ENCODE measurements around the gene PPCDC. TPM values are rescaled to one million over a fixed set of nuclear protein-coding genes. Genes with fewer than 3 reads are reported as not detected.

PPCDC gene
- total and polyA plus RNA-seq, 8 donors, result 7.9 to 21.3 (median 10.1) TPM

Other genes with a start within 250 kb of the PPCDC start
- gene CSK, start 241.5 kb upstream of the PPCDC start, total RNA-seq, result 10 to 100 TPM in 5 of 6 donors, 1 to 10 TPM in 1; 8.5 to 35.1 (median 14.1) TPM
- 10 to 100 TPM; 18.1 to 22.3 TPM for gene CSK, start 241.5 kb upstream of the PPCDC start, polyA plus RNA-seq
- under 1 TPM in 1 of 6 donors, not detected in 5; 0.14 TPM for gene LMAN1L, start 210.8 kb upstream of the PPCDC start, total RNA-seq
- gene LMAN1L, start 210.8 kb upstream of the PPCDC start, polyA plus RNA-seq, result not detected
- not detected for gene CPLX3, start 197.0 kb upstream of the PPCDC start, total RNA-seq
- gene CPLX3, start 197.0 kb upstream of the PPCDC start, polyA plus RNA-seq, result under 1 TPM in 1 of 2 donors, not detected in 1; 0.09 TPM
- 10 to 100 TPM; 15.0 to 30.8 (median 19.6) TPM for gene ULK3, start 180.4 kb upstream of the PPCDC start, total RNA-seq
- gene ULK3, start 180.4 kb upstream of the PPCDC start, polyA plus RNA-seq, result 10 to 100 TPM; 60.4 to 83.5 TPM
- 10 to 100 TPM; 33.3 to 49.0 (median 34.3) TPM for gene SCAMP2, start 150.2 kb upstream of the PPCDC start, total RNA-seq
- gene SCAMP2, start 150.2 kb upstream of the PPCDC start, polyA plus RNA-seq, result 10 to 100 TPM; 21.4 to 31.7 TPM
- 10 to 100 TPM; 14.5 to 23.2 (median 22.3) TPM for gene MPI, start 133.5 kb upstream of the PPCDC start, total RNA-seq
- gene MPI, start 133.5 kb upstream of the PPCDC start, polyA plus RNA-seq, result 10 to 100 TPM; 15.9 to 19.1 TPM
- gene FAM219B, start 116.7 kb upstream of the PPCDC start, total RNA-seq, result 10 to 100 TPM; 18.2 to 33.8 (median 21.2) TPM
- gene FAM219B, start 116.7 kb upstream of the PPCDC start, polyA plus RNA-seq, result 10 to 100 TPM; 19.3 to 27.6 TPM
- gene COX5A, start 85.5 kb upstream of the PPCDC start, total RNA-seq, result 100 to 1,000 TPM in 2 of 6 donors, 10 to 100 TPM in 4; 76.4 to 127 (median 80.5) TPM
- gene COX5A, start 85.5 kb upstream of the PPCDC start, polyA plus RNA-seq, result 100 to 1,000 TPM; 103 to 107 TPM
- gene RPP25, start 66.8 kb upstream of the PPCDC start, total RNA-seq, result 1 to 10 TPM; 3.0 to 6.7 (median 4.0) TPM
- 1 to 10 TPM; 5.0 to 6.7 TPM for gene RPP25, start 66.8 kb upstream of the PPCDC start, polyA plus RNA-seq
- gene SCAMP5, start 28.0 kb upstream of the PPCDC start, total RNA-seq, result 10 to 100 TPM; 27.7 to 59.2 (median 38.8) TPM
- 10 to 100 TPM; 24.5 to 54.0 TPM for gene SCAMP5, start 28.0 kb upstream of the PPCDC start, polyA plus RNA-seq
- gene C15orf39, start 178.3 kb downstream of the PPCDC start, total RNA-seq, result 10 to 100 TPM in 4 of 6 donors, 1 to 10 TPM in 2; 8.2 to 27.4 (median 16.3) TPM
- gene C15orf39, start 178.3 kb downstream of the PPCDC start, polyA plus RNA-seq, result 10 to 100 TPM in 1 of 2 donors, 1 to 10 TPM in 1; 7.9 to 11.1 TPM
- not detected for gene GOLGA6C, start 234.7 kb downstream of the PPCDC start, total RNA-seq
- not detected for gene GOLGA6C, start 234.7 kb downstream of the PPCDC start, polyA plus RNA-seq

Measured in pancreas (tissue), 8 donors.